Trophoblast cell (in vitro differentiated cells and primary cell): ENCODE results near the gene VSIG10.
A peak's percentile ranks its signal among the peaks of the same experiment; 100 is the strongest.

Experiments
- DNase-seq, 2 donors: peaks; one replicate each; pipeline ENCODE4 v3.0.0-alpha.2; 2016
- H2AFZ ChIP-seq: 2 replicates; pipeline ENCODE4 v1.6.1; 2013; ENCODE audit warnings: low read length, moderate library complexity, mild to moderate bottlenecking; ENCODE audit not compliant: insufficient read depth, poor library complexity
- H2AK5ac ChIP-seq: 2 replicates; pipeline ENCODE4 v1.6.1; 2013; ENCODE audit warnings: mild to moderate bottlenecking, low read length
- H2BK120ac ChIP-seq: 2 replicates; pipeline ENCODE4 v1.6.1; 2013; ENCODE audit warnings: low read length, mild to moderate bottlenecking, moderate library complexity; ENCODE audit not compliant: insufficient read depth, poor library complexity
- H2BK12ac ChIP-seq: 2 replicates; pipeline ENCODE4 v1.6.1; 2013; ENCODE audit warnings: mild to moderate bottlenecking, low read length, moderate library complexity
- H2BK5ac ChIP-seq: 2 replicates; pipeline ENCODE4 v1.6.1; 2013; ENCODE audit warnings: low read length, low read depth, moderate library complexity, mild to moderate bottlenecking; ENCODE audit not compliant: poor library complexity
- H3K14ac ChIP-seq: 2 replicates; pipeline ENCODE4 v1.6.1; 2013; ENCODE audit warnings: mild to moderate bottlenecking, low read length
- H3K18ac ChIP-seq: 2 replicates; pipeline ENCODE4 v1.6.1; 2013; ENCODE audit warnings: mild to moderate bottlenecking, low read length
- H3K23ac ChIP-seq: 2 replicates; pipeline ENCODE4 v1.6.1; 2013; ENCODE audit warnings: low read length
- H3K27ac ChIP-seq: 2 replicates; pipeline ENCODE4 v1.5.1; 2013; ENCODE audit warnings: low read depth, mild to moderate bottlenecking, inconsistent platforms, low read length, moderate library complexity
- H3K27me3 ChIP-seq: 2 replicates; pipeline ENCODE4 v1.6.1; 2013; ENCODE audit warnings: inconsistent platforms, mild to moderate bottlenecking, low read length, moderate library complexity; ENCODE audit not compliant: insufficient read depth
- H3K36me3 ChIP-seq, 2 experiments: 1 replicate in 1 of 2; 2 replicates in 1 of 2; pipeline ENCODE4 v1.6.1; 2013; ENCODE audit warnings: low read length in 2 of 2, mild to moderate bottlenecking in 2 of 2, moderate library complexity in 1 of 2; ENCODE audit not compliant: insufficient read depth in 2 of 2, control insufficient read depth in 1 of 2
- H3K4ac ChIP-seq: 2 replicates; pipeline ENCODE4 v1.6.1; 2013; ENCODE audit warnings: low read depth, mild to moderate bottlenecking, low read length, moderate library complexity
- H3K4me1 ChIP-seq, 2 experiments: 1 replicate in 1 of 2; 2 replicates in 1 of 2; pipeline ENCODE4 v1.6.1; 2013; ENCODE audit warnings: low read length in 2 of 2, mild to moderate bottlenecking in 2 of 2, moderate library complexity in 1 of 2; ENCODE audit not compliant: insufficient read depth in 2 of 2, control insufficient read depth in 1 of 2
- H3K4me2 ChIP-seq: 2 replicates; pipeline ENCODE4 v1.6.1; 2013; ENCODE audit warnings: inconsistent platforms, mild to moderate bottlenecking, low read length, moderate library complexity
- H3K4me3 ChIP-seq: 2 replicates; pipeline ENCODE4 v1.5.1; 2013; ENCODE audit warnings: mild to moderate bottlenecking, low read depth, low read length, inconsistent platforms
- H3K79me1 ChIP-seq: one replicate; pipeline ENCODE4 v1.6.1; 2013; ENCODE audit warnings: low read length
- H3K79me2 ChIP-seq: 2 replicates; pipeline ENCODE4 v1.6.1; 2013; ENCODE audit warnings: low read length, mild to moderate bottlenecking; ENCODE audit not compliant: control insufficient read depth, insufficient read depth, poor library complexity
- H3K9ac ChIP-seq: 2 replicates; pipeline ENCODE4 v1.6.1; 2013; ENCODE audit warnings: mild to moderate bottlenecking, low read length
- H3K9me3 ChIP-seq: 2 replicates; pipeline ENCODE4 v1.6.1; 2013; ENCODE audit warnings: low read depth, mild to moderate bottlenecking, control low read depth, inconsistent platforms, low read length; ENCODE audit not compliant: insufficient read depth
- H4K12ac ChIP-seq: 2 replicates; pipeline ENCODE4 v1.6.1; 2013; ENCODE audit warnings: low read depth, mild to moderate bottlenecking, low read length, moderate library complexity
- H4K8ac ChIP-seq: 2 replicates; pipeline ENCODE4 v1.6.1; 2013; ENCODE audit warnings: low read depth, mild to moderate bottlenecking, low read length, moderate library complexity
- H4K91ac ChIP-seq: one replicate; pipeline ENCODE4 v1.6.1; 2013; ENCODE audit warnings: low read depth, mild to moderate bottlenecking, low read length, moderate library complexity
- WGBS: extraction: QIAGEN DNeasy Blood & Tissue Kit; methylation state at CpG from one replicate; pipeline ENCODE4 v1.1.7; 2013; ENCODE audit warnings: missing lambda C conversion rate; ENCODE audit not compliant: insufficient read length, insufficient coverage; ENCODE audit errors: extremely low coverage; 5-methylcytosine and 5-hydroxymethylcytosine counted together

Gene VSIG10

DNA sequence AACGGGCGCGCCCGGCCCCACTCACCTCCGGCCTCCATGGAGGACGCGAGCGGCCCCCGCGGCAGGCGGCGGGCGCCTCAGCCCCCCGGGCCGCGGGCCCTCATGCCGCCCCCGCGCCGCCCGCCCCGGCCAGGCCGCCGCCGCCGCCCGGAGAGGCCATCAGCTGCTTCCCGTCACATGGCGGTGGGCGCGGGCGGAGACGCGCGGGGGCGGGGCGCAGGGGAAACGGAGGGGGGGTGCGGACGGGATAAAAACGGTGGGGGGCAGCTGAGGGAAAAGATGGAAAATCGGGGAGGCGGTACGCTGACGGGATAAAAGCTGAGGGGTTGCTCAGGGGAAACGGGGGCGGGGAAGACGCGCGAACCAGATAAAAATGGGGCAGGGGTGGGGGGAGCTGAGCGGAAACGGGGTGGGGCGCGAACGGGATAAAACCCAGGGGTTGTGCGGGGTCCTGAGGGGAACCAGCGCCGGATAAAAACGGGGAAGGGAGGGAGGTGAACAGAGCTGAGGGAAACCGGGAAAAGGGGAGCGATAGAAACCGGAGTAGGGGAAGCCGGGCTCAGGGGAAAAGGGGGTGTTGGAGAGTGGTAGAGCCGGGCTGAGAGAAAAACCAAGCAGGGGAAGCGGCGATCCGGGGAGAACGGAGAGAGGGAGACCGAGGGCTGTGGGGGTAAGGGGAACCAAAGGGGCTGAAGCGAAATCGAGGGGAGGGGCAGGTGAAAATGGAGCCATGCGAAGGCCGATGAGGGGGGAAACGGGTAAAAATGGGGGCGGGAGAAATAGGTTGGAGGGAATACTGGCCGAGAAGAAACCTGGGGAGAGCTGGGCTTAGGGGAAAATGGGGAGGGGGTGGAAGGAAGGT, 42.6 kb downstream of the VSIG10 start, which contains the start of gene WSB2:
WSB2 (minus strand) TSS at position 169 of the 862 bp plus-strand sequence; CDS start at position 38, 131 bp downstream.
- Histone ChIP-seq H4K8ac (peak within 1 kb of the TSS; percentile 93), H3K18ac (peak within 1 kb of the TSS; percentile 99), H4K12ac (peak within 1 kb of the TSS; percentile 96), H2AFZ (peak within 1 kb of the TSS; percentile 78), H2BK120ac (peak within 1 kb of the TSS; percentile 93), H2AK5ac (peak within 1 kb of the TSS; percentile 92), H3K4me3 (peak within 1 kb of the TSS; percentile 79), H3K36me3 (peaks cover 0 to 2% of the 10 kb centered on the region in 2 experiments), H3K79me1 (peaks cover 20% of the 10 kb centered on the region), H3K27me3 (no peaks in the 10 kb centered on the region), H4K91ac (peak within 1 kb of the TSS; percentile 97), H2BK12ac (peak within 1 kb of the TSS; percentile 11), H3K4ac (peak within 1 kb of the TSS; percentile 97), H3K23ac (no peak within 1 kb of the TSS), H3K9me3 (no peaks in the 10 kb centered on the region), H3K9ac (peak within 1 kb of the TSS; percentile 99), H3K14ac (peak within 1 kb of the TSS; percentile 99), H2BK5ac (peak within 1 kb of the TSS; percentile 96), H3K79me2 (peaks cover 15% of the 10 kb centered on the region), H3K27ac (peak within 1 kb of the TSS; percentile 88), H3K4me2 (peak within 1 kb of the TSS; percentile 86), H3K4me1 (peaks cover 6 to 13% of the 10 kb centered on the region in 2 experiments)
- DNase-seq, result peak in 1 of 2 donors; percentile 49
- WGBS, result no CpG with 5 or more reads among the region's 76 CpGs

DNA sequence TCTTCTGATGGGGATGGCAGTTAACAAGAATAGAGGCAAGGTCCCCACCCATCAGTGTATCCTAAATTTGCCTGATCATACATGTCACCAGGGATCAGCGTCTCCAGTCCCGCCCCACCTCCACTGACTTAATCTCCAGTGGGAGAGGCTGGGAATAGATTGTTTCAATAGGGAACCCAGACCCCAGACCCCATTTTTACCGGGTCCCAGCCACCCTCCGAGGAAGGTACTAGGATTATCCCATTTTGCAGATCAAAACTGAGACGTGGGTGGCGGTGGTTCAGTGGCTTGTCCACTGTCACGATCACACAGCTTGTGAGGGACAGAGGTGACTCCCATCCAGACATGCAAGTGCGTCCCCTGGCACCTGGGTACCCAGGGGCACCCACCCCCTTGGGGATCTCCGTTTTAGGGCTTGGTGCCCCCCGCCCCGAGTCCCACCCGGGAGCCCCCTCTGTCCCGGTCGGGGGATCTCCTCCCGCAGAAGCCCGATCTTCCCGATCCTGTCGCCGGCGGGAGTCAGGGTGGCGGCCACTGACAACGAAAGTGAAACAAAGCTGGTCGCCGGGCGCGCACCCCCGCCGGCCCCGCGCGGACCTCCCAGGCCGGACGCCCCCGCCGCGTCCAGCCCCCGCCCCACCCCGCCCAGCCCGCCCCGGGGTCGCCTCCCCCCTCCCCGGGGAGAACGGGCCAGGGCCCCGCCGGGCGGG, 43.4 kb downstream of the VSIG10 start:
- peaks cover 0 to 2% of the 10 kb centered on the region in 2 experiments for H3K36me3 ChIP-seq
- peak overlapping the region; percentile 88 for H3K27ac ChIP-seq
- peak overlapping the region; percentile 85 for H3K9ac ChIP-seq
- H2BK120ac ChIP-seq, result peak overlapping the region; percentile 21
- H3K79me1 ChIP-seq, result peaks cover 20% of the 10 kb centered on the region
- H3K9me3 ChIP-seq, result no peaks in the 10 kb centered on the region
- H3K14ac ChIP-seq, result peak overlapping the region; percentile 74
- H3K4me1 ChIP-seq, result peaks cover 6 to 13% of the 10 kb centered on the region in 2 experiments
- H2BK12ac ChIP-seq, result peak overlapping the region; percentile 6
- peak overlapping the region; percentile 82 for H4K91ac ChIP-seq
- H2AFZ ChIP-seq, result no peak overlapping the region
- H3K4me3 ChIP-seq, result peak overlapping the region; percentile 79
- H4K12ac ChIP-seq, result peak overlapping the region; percentile 52
- peaks cover 15% of the 10 kb centered on the region for H3K79me2 ChIP-seq
- no peak overlapping the region for H3K23ac ChIP-seq
- H2AK5ac ChIP-seq, result peak overlapping the region; percentile 23
- H3K4me2 ChIP-seq, result peak overlapping the region; percentile 70
- peak overlapping the region; percentile 84 for H2BK5ac ChIP-seq
- peak overlapping the region; percentile 42 for H3K4ac ChIP-seq
- peak overlapping the region; percentile 80 for H3K18ac ChIP-seq
- peak overlapping the region; percentile 72 for H4K8ac ChIP-seq
- no CpG with 5 or more reads among the region's 46 CpGs for WGBS
- peak in 1 of 2 donors; percentile 38 for DNase-seq
- no peaks in the 10 kb centered on the region for H3K27me3 ChIP-seq

DNA sequence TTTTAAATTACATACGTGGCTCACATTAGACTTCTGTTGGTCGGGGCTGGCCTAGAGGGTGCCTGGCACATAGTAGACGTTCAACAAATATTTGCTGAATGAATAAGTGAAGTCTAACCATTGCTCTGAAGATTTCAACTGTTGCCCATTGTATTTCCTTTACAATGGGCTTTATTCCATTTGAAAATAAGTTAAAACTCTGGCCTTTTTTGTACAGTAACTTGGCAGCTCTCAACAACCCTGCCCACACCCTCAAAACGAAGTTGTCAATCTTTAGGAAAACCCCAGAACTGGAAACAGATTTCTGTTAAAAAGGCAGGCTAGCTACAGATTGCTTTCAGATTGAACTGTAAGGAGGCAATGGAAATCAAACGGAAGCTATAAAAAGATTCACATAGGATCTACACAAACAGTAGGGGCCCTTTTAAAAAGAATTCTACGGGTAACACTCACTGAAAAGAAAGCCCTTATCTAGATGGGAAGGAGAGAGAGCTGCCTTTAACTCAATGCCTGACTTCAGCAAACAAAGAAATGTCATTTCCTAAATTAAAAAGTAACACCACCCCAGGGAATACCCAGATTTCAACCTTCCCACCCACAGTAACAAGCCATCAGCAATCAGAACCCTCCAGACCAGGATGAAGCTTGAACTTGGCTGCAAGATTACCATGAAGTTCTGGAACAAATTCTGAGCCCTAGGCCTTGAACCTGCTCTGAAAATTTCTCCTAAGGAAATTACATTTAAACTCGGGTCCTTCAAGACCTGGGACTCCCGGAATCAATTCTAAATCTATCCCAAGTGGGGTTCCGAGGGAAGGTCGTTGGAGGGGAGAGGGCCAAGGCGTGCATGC, 44.2 kb downstream of the VSIG10 start:
- peak overlapping the region; percentile 42 for H3K4ac ChIP-seq
- H3K9ac ChIP-seq, result no peak overlapping the region
- H3K18ac ChIP-seq, result no peak overlapping the region
- H2AK5ac ChIP-seq, result peak overlapping the region; percentile 23
- H3K23ac ChIP-seq, result no peak overlapping the region
- no peaks in the 10 kb centered on the region for H3K27me3 ChIP-seq
- peak overlapping the region; percentile 70 for H3K4me2 ChIP-seq
- H4K8ac ChIP-seq, result no peak overlapping the region
- no peak overlapping the region for H3K27ac ChIP-seq
- peak overlapping the region; percentile 21 for H2BK120ac ChIP-seq
- peak overlapping the region; percentile 82 for H4K91ac ChIP-seq
- peaks cover 6 to 13% of the 10 kb centered on the region in 2 experiments for H3K4me1 ChIP-seq
- H3K36me3 ChIP-seq, result peaks cover 0 to 2% of the 10 kb centered on the region in 2 experiments
- DNase-seq, result peak; percentile 57 to 76
- peaks cover 15% of the 10 kb centered on the region for H3K79me2 ChIP-seq
- no peak overlapping the region for H2BK5ac ChIP-seq
- no peaks in the 10 kb centered on the region for H3K9me3 ChIP-seq
- H2AFZ ChIP-seq, result no peak overlapping the region
- no peak overlapping the region for H4K12ac ChIP-seq
- H3K14ac ChIP-seq, result peak overlapping the region; percentile 74
- H3K4me3 ChIP-seq, result no peak overlapping the region
- peaks cover 20% of the 10 kb centered on the region for H3K79me1 ChIP-seq
- no peak overlapping the region for H2BK12ac ChIP-seq
- WGBS, result no CpG with 5 or more reads among the region's 11 CpGs

DNA sequence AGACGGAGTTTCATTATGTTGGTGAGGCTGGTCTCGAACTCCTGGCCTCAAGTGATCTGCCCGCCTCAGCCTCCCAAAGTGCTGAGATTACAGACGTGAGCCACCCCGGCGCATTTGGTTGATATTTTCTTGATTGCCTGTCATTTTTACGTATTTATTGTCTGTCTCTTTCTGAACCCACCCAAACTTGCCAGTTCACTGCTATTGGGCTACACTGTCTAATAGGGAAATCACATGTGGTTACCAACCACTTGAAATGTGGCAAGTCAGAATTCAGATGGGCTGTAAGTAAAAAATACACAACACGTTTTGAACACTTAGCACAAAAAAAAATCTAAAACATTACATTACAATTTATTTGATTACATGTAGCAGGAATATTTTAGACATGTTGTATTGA, 44.9 kb downstream of the VSIG10 start:
- Histone ChIP-seq H3K4me1 (peaks cover 6 to 13% of the 10 kb centered on the region in 2 experiments), H3K9ac (no peak overlapping the region), H4K8ac (no peak overlapping the region), H2BK12ac (no peak overlapping the region), H3K27me3 (no peaks in the 10 kb centered on the region), H2AK5ac (no peak overlapping the region), H3K14ac (no peak overlapping the region), H3K79me1 (peaks cover 20% of the 10 kb centered on the region), H2BK120ac (no peak overlapping the region), H4K91ac (no peak overlapping the region), H3K36me3 (peaks cover 0 to 2% of the 10 kb centered on the region in 2 experiments), H2AFZ (no peak overlapping the region), H3K18ac (no peak overlapping the region), H3K4me2 (no peak overlapping the region), H2BK5ac (no peak overlapping the region), H4K12ac (no peak overlapping the region), H3K23ac (no peak overlapping the region), H3K27ac (no peak overlapping the region), H3K4me3 (no peak overlapping the region), H3K79me2 (peaks cover 15% of the 10 kb centered on the region), H3K4ac (no peak overlapping the region), H3K9me3 (no peaks in the 10 kb centered on the region)
- no CpG with 5 or more reads among the region's 8 CpGs for WGBS
- DNase-seq, result no peak
